ENCODE data around the gene ABCC1. TPM values are rescaled to one million over a fixed set of nuclear protein-coding genes. Genes with fewer than 3 reads are reported as not detected.
"Not testable (repeated sequence)": the region's sequence is repeated elsewhere in the genome, so short reads cannot be mapped to it uniquely, and the experiment has no call there.

The ABCC1 gene
- total RNA-seq, 1 experiment from 2014 or later, result 16.1 TPM

GRCh38 chr16:16178455-16179162 lies 229.2 kb downstream of the ABCC1 start:
- Histone ChIP-seq H3K4me2 (ENCODE audit: low read length) (no peak overlapping the region), H3K9me3 (ENCODE audit: low read length) (no peaks in the 10 kb centered on the region), H3K79me2 (ENCODE audit: low read length) (no peaks in the 10 kb centered on the region), H3K4me3 (ENCODE audit: low read length) (no peak overlapping the region), H3K4me1 (ENCODE audit: insufficient read depth, low read length) (no peaks in the 10 kb centered on the region), H2AFZ (ENCODE audit: low read length) (no peak overlapping the region), H3K36me3 (ENCODE audit: low read depth, low read length) (no peaks in the 10 kb centered on the region), H4K20me1 (ENCODE audit: low read length) (no peaks in the 10 kb centered on the region), H3F3A (ENCODE audit: low read length, unreplicated experiment) (no peaks in the 10 kb centered on the region), H3K27ac (ENCODE audit: low read length) (no peak overlapping the region), H3K9me2 (replicated peaks; ENCODE audit: low read length) (no peaks in the 10 kb centered on the region), H3K9ac (ENCODE audit: low read length) (no peak overlapping the region), H3K27me3 (ENCODE audit: low read length) (no peaks in the 10 kb centered on the region)
- no TSS peak for BruUV-seq (replicated peaks)
- POLR2A ChIA-PET (ENCODE audit: unreplicated experiment), result no interaction called here
- CTCF ChIA-PET, result no interaction called here
- TF ChIP-seq EZH2phosphoT487 (IDR thresholded peaks at IDR 0.05; ENCODE audit: borderline replicate concordance, low read length) (no peak), EZH2 (IDR thresholded peaks at IDR 0.05; ENCODE audit: low read length, unreplicated experiment) (no peak), CTCF (conservative IDR thresholded peaks at IDR 0.05; ENCODE audit: low read depth, low read length) (no peak)
- ATAC-seq, result no peak
- no peak for DNase-seq
- intact Hi-C loops (cut with micrococcal nuclease), result no loop called here

- H3K4me3 ChIP-seq (ENCODE audit: low read length); H3K27me3 ChIP-seq (ENCODE audit: low read length); CTCF ChIA-PET; H3K9me3 ChIP-seq (ENCODE audit: low read length); H3K27ac ChIP-seq (ENCODE audit: low read length); H3K36me3 ChIP-seq (ENCODE audit: low read depth, low read length); H3K9ac ChIP-seq (ENCODE audit: low read length); DNase-seq; H3F3A ChIP-seq (ENCODE audit: low read length, unreplicated experiment); H3K4me2 ChIP-seq (ENCODE audit: low read length); H2AFZ ChIP-seq (ENCODE audit: low read length); H3K79me2 ChIP-seq (ENCODE audit: low read length); intact Hi-C loops (cut with micrococcal nuclease); BruUV-seq (replicated peaks); ATAC-seq; POLR2A ChIA-PET (ENCODE audit: unreplicated experiment); H4K20me1 ChIP-seq (ENCODE audit: low read length); H3K4me1 ChIP-seq (ENCODE audit: insufficient read depth, low read length); H3K9me2 ChIP-seq (replicated peaks; ENCODE audit: low read length): not testable (repeated sequence)
These were observed 232.3 kb downstream of the ABCC1 start for GRCh38 chr16:16181748-16182147.

- Histone ChIP-seq H3K9ac (ENCODE audit: low read length) (no peak overlapping the region), H4K20me1 (ENCODE audit: low read length) (no peaks in the 10 kb centered on the region), H3K27ac (ENCODE audit: low read length) (no peak overlapping the region), H3K36me3 (ENCODE audit: low read depth, low read length) (no peaks in the 10 kb centered on the region), H2AFZ (ENCODE audit: low read length) (no peak overlapping the region), H3K27me3 (ENCODE audit: low read length) (no peaks in the 10 kb centered on the region), H3K9me3 (ENCODE audit: low read length) (no peaks in the 10 kb centered on the region), H3K4me2 (ENCODE audit: low read length) (no peak overlapping the region), H3K4me3 (ENCODE audit: low read length) (no peak overlapping the region), H3K9me2 (replicated peaks; ENCODE audit: low read length) (no peaks in the 10 kb centered on the region), H3K79me2 (ENCODE audit: low read length) (no peaks in the 10 kb centered on the region), H3K4me1 (ENCODE audit: insufficient read depth, low read length) (no peaks in the 10 kb centered on the region), H3F3A (ENCODE audit: low read length, unreplicated experiment) (no peaks in the 10 kb centered on the region)
- BruUV-seq (replicated peaks), result no TSS peak
- no peak for ATAC-seq
- POLR2A ChIA-PET (ENCODE audit: unreplicated experiment), result no interaction called here
- intact Hi-C loops (cut with micrococcal nuclease), result no loop called here
- DNase-seq, result no peak
- CTCF ChIA-PET, result no interaction called here
- TF ChIP-seq CTCF (conservative IDR thresholded peaks at IDR 0.05; ENCODE audit: low read depth, low read length), result no peak
- no peak for TF ChIP-seq EZH2 (IDR thresholded peaks at IDR 0.05; ENCODE audit: low read length, unreplicated experiment)
- TF ChIP-seq EZH2phosphoT487 (IDR thresholded peaks at IDR 0.05; ENCODE audit: borderline replicate concordance, low read length), result no peak
These were observed 233.5 kb downstream of the ABCC1 start for GRCh38 chr16:16182918-16183317.

Data from PC-3 (cell line).